Thyroid gland (tissue), 4 donors: ENCODE results near the gene WRAP53. TPM values are rescaled to one million over a fixed set of nuclear protein-coding genes. Genes with fewer than 3 reads are reported as not detected.

Experiments used
- DNase-seq, 2 donors: peaks; one replicate each; pipeline ENCODE4 v3.0.0-alpha.2; 2019
- H3K27ac ChIP-seq, 3 donors: fragments of 200-600 bp; sonication (generic); 1 replicate in 2 of 3; 2 replicates in 1 of 3; pipeline ENCODE4 v1.5.1; 2016 to 2019; ENCODE audit warnings: mild to moderate bottlenecking in 1 of 3, moderate library complexity in 1 of 3
- H3K27me3 ChIP-seq: fragments of 200-600 bp; sonication (generic); one replicate; pipeline ENCODE4 v1.5.1; 2019
- H3K36me3 ChIP-seq, 2 donors: fragments of 200-600 bp; sonication (generic); one replicate each; pipeline ENCODE4 v1.5.1; 2016 to 2019
- H3K4me1 ChIP-seq, 2 donors: fragments of 200-600 bp; sonication (generic); one replicate each; pipeline ENCODE4 v1.5.1; 2017 to 2019
- H3K4me3 ChIP-seq, 3 donors: fragments of 200-600 bp; sonication (generic); replicated peaks in 1 of 3; 1 replicate in 2 of 3; 2 replicates in 1 of 3; pipeline ENCODE4 v1.5.1; 2016; ENCODE audit warnings: mild to moderate bottlenecking in 1 of 3
- H3K9me3 ChIP-seq: fragments of 200-600 bp; sonication (generic); one replicate; pipeline ENCODE4 v1.5.1; 2017
- CTCF ChIP-seq, 6 experiments: fragments of 200-600 bp in 3 of 6; fragments of 450-650 bp in 3 of 6; sonication (generic) in 3 of 6; IDR thresholded peaks; one replicate each; pipeline ENCODE4 v1.5.1; 2016 to 2019; ENCODE audit warnings: antibody characterized with exemption in 6 of 6, mild to moderate bottlenecking in 2 of 6, inconsistent platforms in 1 of 6, moderate library complexity in 1 of 6
- POLR2A ChIP-seq, 2 donors: fragments of 450-650 bp; IDR thresholded peaks; one replicate each; pipeline ENCODE4 v1.6.1; 2017; ENCODE audit warnings: antibody characterized with exemption in 2 of 2, mild to moderate bottlenecking in 2 of 2, moderate library complexity in 1 of 2
- WGBS, 2 donors: methylation state at CpG; one replicate each; pipeline ENCODE4 v1.1.5; 2017; 5-methylcytosine and 5-hydroxymethylcytosine counted together
- intact Hi-C: fragments of 100-400 bp; cut with DNase I; formaldehyde crosslinking; loops from one replicate; pipeline ENCODE4 v1.15.1; 2023
- total RNA-seq, 4 donors: library from RNA; depleted of rRNA; stranded (reverse); fragments of >200 nt; gene quantifications; one replicate each; pipeline ENCODE4 v1.2.3, GENCODE V29; 2016

Gene WRAP53
- total RNA-seq, 4 donors from 2014 or later: 2.9 to 8.0 (median 4.6) TPM

- intact Hi-C loops: loop anchor here (5.0 kb wide), 2 partner anchors 55 to 115 kb away; partner anchors contain the start of gene SHBG
Observed at GRCh38 chr17:7687072-7687907, 987 bp upstream of the WRAP53 start, which contains the start of gene TP53. Gene TP53, minus strand, starts transcription at chr17:7687490. Its CDS starts 10,896 bp downstream, at chr17:7676594.

GRCh38 chr17:7688808-7689316 is 585 bp downstream of the WRAP53 start:
- Histone ChIP-seq H3K27me3 (no peaks in the 10 kb centered on the region), H3K36me3 (no peaks in the 10 kb centered on the region), H3K27ac (peak overlapping the region in 2 of 3 donors; percentile 32 to 37), H3K4me3 (peak overlapping the region; percentile 1 to 44 (median 22)), H3K9me3 (no peaks in the 10 kb centered on the region), H3K4me1 (peaks cover 21% of the 10 kb centered on the region in 2 donors)
- intact Hi-C loops: loop anchor here (5.0 kb wide), 2 partner anchors 57 to 117 kb away; partner anchors contain the start of gene SHBG
- TF ChIP-seq POLR2A (IDR thresholded peaks at IDR 0.05) (no peak), CTCF (IDR thresholded peaks at IDR 0.05) (no peak)
- no peak for DNase-seq
- 10 to 17% methylated on average over 13 of the region's 13 CpGs for WGBS, 2 donors

More at GRCh38 chr17:7687072-7687907, 987 bp upstream of the WRAP53 start, which contains the start of gene TP53:
- peak; percentile 91 to 92 for DNase-seq
- no peaks in the 10 kb centered on the region for H3K9me3 ChIP-seq
- peak within 1 kb of the TSS; percentile 88 to 96 (median 89) for H3K4me3 ChIP-seq
- peak within 1 kb of the TSS; percentile 89 to 99 (median 97) for H3K27ac ChIP-seq
- TF ChIP-seq POLR2A (IDR thresholded peaks at IDR 0.05): peak in 1 of 2 donors; percentile 76
- peak in 1 of 6 experiments; percentile 15 for TF ChIP-seq CTCF (IDR thresholded peaks at IDR 0.05)
- peaks cover 21% of the 10 kb centered on the region in 2 donors for H3K4me1 ChIP-seq
- 0 to 1% methylated on average over 27 to 30 of the region's 30 CpGs for WGBS, 2 donors
- no peaks in the 10 kb centered on the region for H3K36me3 ChIP-seq
- H3K27me3 ChIP-seq: no peaks in the 10 kb centered on the region

- TF ChIP-seq CTCF (IDR thresholded peaks at IDR 0.05): no peak
- TF ChIP-seq POLR2A (IDR thresholded peaks at IDR 0.05): no peak
- Histone ChIP-seq H3K9me3 (no peaks in the 10 kb centered on the region), H3K27ac (no peak overlapping the region), H3K27me3 (no peaks in the 10 kb centered on the region), H3K36me3 (no peaks in the 10 kb centered on the region), H3K4me1 (no peaks in the 10 kb centered on the region), H3K4me3 (no peak overlapping the region)
- intact Hi-C loops: no loop called here
- no peak for DNase-seq
- 93 to 97% methylated on average over 10 of the region's 10 CpGs for WGBS, 2 donors
Observed at GRCh38 chr17:7695586-7695985, 7.3 kb downstream of the WRAP53 start.

GRCh38 chr17:7697828-7698588 is 9.7 kb downstream of the WRAP53 start:
- no peak for DNase-seq
- H3K27me3 ChIP-seq: no peaks in the 10 kb centered on the region
- H3K4me3 ChIP-seq: no peak overlapping the region
- no peaks in the 10 kb centered on the region for H3K4me1 ChIP-seq
- no peaks in the 10 kb centered on the region for H3K9me3 ChIP-seq
- intact Hi-C loops: no loop called here
- TF ChIP-seq POLR2A (IDR thresholded peaks at IDR 0.05) (no peak), CTCF (IDR thresholded peaks at IDR 0.05) (no peak)
- peaks cover 0 to 4% of the 10 kb centered on the region in 2 donors for H3K36me3 ChIP-seq
- H3K27ac ChIP-seq: no peak overlapping the region
- WGBS, 2 donors: 94 to 98% methylated on average over 4 of the region's 4 CpGs
